GM13977 (cell line): ENCODE results near the gene EIF2B5.
A peak's percentile ranks its signal among the peaks of the same experiment; 100 is the strongest.
"Not testable (repeated sequence)": the region's sequence is repeated elsewhere in the genome, so short reads cannot be mapped to it uniquely, and the experiment has no call there.

ENCODE experiments used
- DNase-seq: peaks from one replicate; pipeline ENCODE4 v3.0.0; 2012; ENCODE audit warnings: low spot score
- CTCF ChIP-seq: IDR thresholded peaks from 2 replicates; pipeline ENCODE4 v1.5.1; 2012; ENCODE audit warnings: mild to moderate bottlenecking, control low read depth; ENCODE audit not compliant: insufficient read depth; ENCODE audit errors: extremely low read depth, missing control alignments
- in situ Hi-C: fragments of 300-500 bp; cut with MboI; formaldehyde crosslinking; loops from one replicate; pipeline ENCODE4 v1.12.0; 2022; ENCODE audit warnings: low sequenced_read_pairs, low pct_unique_long_range_greater_than_20kb, mixed read lengths, inconsistent platforms; ENCODE audit not compliant: unreplicated experiment

The EIF2B5 gene

GRCh38 chr3:184155644-184156521 is 20.7 kb downstream of the EIF2B5 start:
- TF ChIP-seq CTCF, result no peak
- peak; percentile 65 for DNase-seq
- in situ Hi-C loops, result no loop called here

GRCh38 chr3:184156522-184156955 is 21.4 kb downstream of the EIF2B5 start:
- in situ Hi-C loops, result no loop called here
- no peak for DNase-seq
- TF ChIP-seq CTCF, result no peak

GRCh38 chr3:184157206-184157605 is 22.0 kb downstream of the EIF2B5 start:
- in situ Hi-C loops, result no loop called here
- no peak for TF ChIP-seq CTCF
- DNase-seq, result no peak

GRCh38 chr3:184158404-184158803 is 23.2 kb downstream of the EIF2B5 start:
- in situ Hi-C loops, result no loop called here
- no peak for DNase-seq
- TF ChIP-seq CTCF, result no peak

- in situ Hi-C loops, result no loop called here
- peak; percentile 63 for DNase-seq
- no peak for TF ChIP-seq CTCF
Observed at GRCh38 chr3:184160456-184160855, 25.3 kb downstream of the EIF2B5 start.

GRCh38 chr3:184162571-184163070 is 27.5 kb downstream of the EIF2B5 start:
- in situ Hi-C loops, DNase-seq: not testable (repeated sequence)

GRCh38 chr3:184164648-184165330 is 29.6 kb downstream of the EIF2B5 start:
- in situ Hi-C loops, result no loop called here
- no peak for DNase-seq
- TF ChIP-seq CTCF, result no peak
